Brain microvascular endothelial cell (primary cell): ENCODE data around the gene EXOC6B.

Source experiments
- DNase-seq: peaks from one replicate; pipeline ENCODE4 v3.0.0-alpha.2; 2020
- H3K27ac ChIP-seq: fragments of 250-450 bp; sonication (Bioruptor Pico); 2 replicates; pipeline ENCODE4 v1.5.1; 2020; ENCODE audit warnings: mild to moderate bottlenecking, moderate library complexity
- H3K27me3 ChIP-seq: fragments of 250-450 bp; sonication (Bioruptor Pico); replicated peaks from 2 replicates; pipeline ENCODE4 v1.5.1; 2020; ENCODE audit warnings: mild to moderate bottlenecking
- H3K36me3 ChIP-seq: fragments of 250-450 bp; sonication (Bioruptor Pico); replicated peaks from 2 replicates; pipeline ENCODE4 v1.5.1; 2020; ENCODE audit warnings: mild to moderate bottlenecking
- H3K4me3 ChIP-seq: 2 replicates; pipeline ENCODE4 v1.5.1; 2011; ENCODE audit warnings: low read depth, mild to moderate bottlenecking, control low read depth, low read length, moderate library complexity
- CTCF ChIP-seq: IDR thresholded peaks from 2 replicates; pipeline ENCODE4 v1.5.1; 2011; ENCODE audit warnings: low read depth, mild to moderate bottlenecking, moderate library complexity, low read length, control low read depth, inconsistent platforms; ENCODE audit errors: missing control alignments
- in situ Hi-C: cut with HindIII; loops from 2 replicates; pipeline ENCODE4 v1.10.0; 2017; ENCODE audit warnings: low sequenced_read_pairs, low pct_ligation_motif_present

Gene EXOC6B

GRCh38 chr2:72454189-72454588 lies 371.6 kb downstream of the EXOC6B start:
- no peak for DNase-seq
- in situ Hi-C loops: no loop called here
- no peak for TF ChIP-seq CTCF
- Histone ChIP-seq H3K36me3 (no peaks in the 10 kb centered on the region), H3K27me3 (no peaks in the 10 kb centered on the region), H3K27ac (no peak overlapping the region), H3K4me3 (no peak overlapping the region)

DNA sequence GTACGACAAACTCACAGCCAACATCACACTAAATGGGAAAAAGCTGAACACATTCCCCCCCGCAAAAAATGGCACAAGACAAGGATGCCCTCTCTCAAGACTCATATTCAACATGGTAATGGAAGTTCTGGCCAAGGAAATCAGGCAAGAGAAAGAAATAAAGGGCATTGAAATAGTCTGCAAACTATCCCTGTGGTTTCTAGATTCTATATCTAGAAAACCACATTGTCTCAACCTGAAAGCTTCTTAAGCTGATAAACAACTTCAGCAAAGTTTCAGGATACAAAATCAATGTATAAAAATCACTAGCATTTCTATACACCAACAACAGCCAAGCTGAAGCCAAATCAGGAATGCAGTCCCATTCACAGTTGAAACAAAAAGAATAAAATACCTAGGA lies 383.6 kb downstream of the EXOC6B start:
- Histone ChIP-seq H3K27ac (no peak overlapping the region), H3K27me3 (no peaks in the 10 kb centered on the region), H3K36me3 (no peaks in the 10 kb centered on the region), H3K4me3 (no peak overlapping the region)
- TF ChIP-seq CTCF: no peak
- no peak for DNase-seq
- in situ Hi-C loops: no loop called here

- TF ChIP-seq CTCF: no peak
- Histone ChIP-seq H3K4me3 (no peak overlapping the region), H3K36me3 (no peaks in the 10 kb centered on the region), H3K27ac (no peak overlapping the region), H3K27me3 (no peaks in the 10 kb centered on the region)
- in situ Hi-C loops: no loop called here
- no peak for DNase-seq
Measured at GRCh38 chr2:72439892-72440291, 385.9 kb downstream of the EXOC6B start.

DNA sequence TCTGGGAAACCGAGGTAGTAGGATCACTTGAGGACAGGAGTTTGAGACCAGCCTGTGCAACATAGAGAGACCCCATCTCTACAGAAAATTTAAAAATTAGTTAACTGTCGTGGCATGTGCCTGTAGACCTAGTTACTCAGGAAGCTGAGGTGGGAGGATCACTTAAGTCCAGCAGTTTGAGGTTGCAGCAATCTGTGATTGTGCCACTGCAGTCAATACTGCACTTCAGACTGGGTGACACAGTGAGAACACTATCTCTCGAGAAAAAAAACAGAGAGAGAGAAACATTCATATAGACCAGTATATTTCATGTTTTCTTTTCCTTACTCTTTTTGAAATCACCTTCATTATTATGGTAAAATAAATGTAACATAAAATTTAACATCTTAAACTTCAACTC lies 387.5 kb downstream of the EXOC6B start:
- DNase-seq: no peak

DNA sequence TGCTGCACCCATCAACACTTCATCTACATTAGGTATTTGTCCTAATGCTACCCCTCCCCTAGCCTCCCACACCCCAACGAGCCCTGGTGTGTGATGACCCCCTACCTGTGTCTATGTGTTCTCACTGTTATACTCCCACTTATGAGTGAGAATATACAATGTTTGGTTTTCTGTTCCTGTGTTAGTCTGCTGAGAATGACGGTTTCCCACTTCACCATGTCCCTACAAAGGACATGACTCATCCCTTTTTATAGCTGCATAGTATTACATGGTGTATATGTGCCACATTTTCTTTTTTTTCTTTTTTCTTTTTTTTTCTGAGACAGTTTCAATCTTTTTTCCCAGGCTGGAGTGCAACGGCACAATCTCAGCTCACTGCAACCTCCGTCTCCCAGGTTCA lies 394.1 kb downstream of the EXOC6B start:
- in situ Hi-C loops: no loop called here
- no peak for TF ChIP-seq CTCF
- Histone ChIP-seq H3K4me3 (no peak overlapping the region), H3K27ac (no peak overlapping the region), H3K36me3 (no peaks in the 10 kb centered on the region), H3K27me3 (no peaks in the 10 kb centered on the region)
- DNase-seq: no peak

More for the DNA sequence above, 387.5 kb downstream of the EXOC6B start:
- Histone ChIP-seq H3K4me3 (no peak overlapping the region), H3K36me3 (no peaks in the 10 kb centered on the region), H3K27ac (no peak overlapping the region), H3K27me3 (no peaks in the 10 kb centered on the region)
- no peak for TF ChIP-seq CTCF
- in situ Hi-C loops: no loop called here

- H3K27me3 ChIP-seq: no peaks in the 10 kb centered on the region
- DNase-seq: no peak
- H3K4me3 ChIP-seq: no peak overlapping the region
- in situ Hi-C loops: no loop called here
- no peaks in the 10 kb centered on the region for H3K36me3 ChIP-seq
- no peak overlapping the region for H3K27ac ChIP-seq
- no peak for TF ChIP-seq CTCF
Measured at GRCh38 chr2:72427022-72427861, 398.6 kb downstream of the EXOC6B start.
